A673 (cell line): ENCODE data around the gene SHISA9. TPM values are rescaled to one million over a fixed set of nuclear protein-coding genes. Genes with fewer than 3 reads are reported as not detected.

Experiments
- BruUV-seq: library from RNA; stranded (reverse); fragments of 400-500 nt; replicated peaks from 2 replicates; lab custom pipeline; 2021; lab: Mats Ljungman, UMichigan
- CTCF ChIA-PET: fragments of 300-600 bp; sonication (Branson Sonifier 250); formaldehyde crosslinking; loops from one replicate; lab custom pipeline; 2022; ENCODE audit warnings: antibody characterized with exemption; lab: Charles Lee
- POLR2A ChIA-PET: fragments of 300-600 bp; sonication (Branson Sonifier 250); formaldehyde crosslinking; loops from one replicate; lab custom pipeline; 2022; ENCODE audit warnings: antibody characterized with exemption; ENCODE audit not compliant: low non-redundant PET; lab: Charles Lee
- DNase-seq: peaks from one replicate; pipeline ENCODE4 v3.0.0-alpha.2; 2015; ENCODE audit warnings: low spot score
- H3K27ac ChIP-seq: fragments of 200-600 bp; sonication (generic); 2 replicates; pipeline ENCODE4 v1.5.1; 2016; ENCODE audit warnings: mixed run types, low read depth, mild to moderate bottlenecking, mixed read lengths, antibody characterized with exemption, low read length; ENCODE audit not compliant: poor library complexity, severe bottlenecking
- H3K27me3 ChIP-seq: fragments of 200-600 bp; sonication (generic); replicated peaks from 2 replicates; pipeline ENCODE4 v1.6.1; 2017; ENCODE audit warnings: mixed run types, low read depth, mild to moderate bottlenecking, mixed read lengths, antibody characterized with exemption, low read length; ENCODE audit not compliant: insufficient read depth, poor library complexity
- H3K36me3 ChIP-seq: fragments of 200-600 bp; sonication (generic); 2 replicates; pipeline ENCODE4 v1.6.1; 2016; ENCODE audit warnings: mixed run types, mild to moderate bottlenecking, mixed read lengths, antibody characterized with exemption, low read length; ENCODE audit not compliant: insufficient read depth, poor library complexity, severe bottlenecking
- H3K4me1 ChIP-seq: fragments of 200-600 bp; sonication (generic); 2 replicates; pipeline ENCODE4 v1.6.1; 2017; ENCODE audit warnings: mixed run types, mild to moderate bottlenecking, mixed read lengths, antibody characterized with exemption, low read length; ENCODE audit not compliant: insufficient read depth, poor library complexity, severe bottlenecking
- H3K4me3 ChIP-seq: fragments of 200-600 bp; sonication (generic); 2 replicates; pipeline ENCODE4 v1.5.1; 2016; ENCODE audit warnings: low read depth, mixed run types, mild to moderate bottlenecking, mixed read lengths, low read length; ENCODE audit not compliant: poor library complexity, severe bottlenecking
- H3K9me3 ChIP-seq: fragments of 200-600 bp; sonication (generic); 2 replicates; pipeline ENCODE4 v1.6.1; 2016; ENCODE audit warnings: mixed run types, low read depth, mild to moderate bottlenecking, mixed read lengths, antibody characterized with exemption, low read length; ENCODE audit not compliant: poor library complexity, severe bottlenecking
- EZH2 ChIP-seq: fragments of 200-600 bp; sonication (generic); IDR thresholded peaks from 2 replicates; pipeline ENCODE4 v1.6.1; 2017; ENCODE audit warnings: borderline replicate concordance, low read depth, mild to moderate bottlenecking, mixed read lengths, antibody characterized with exemption, low read length; ENCODE audit not compliant: poor library complexity, severe bottlenecking
- intact Hi-C: fragments of 100-400 bp; cut with micrococcal nuclease; formaldehyde crosslinking; loops from one replicate; pipeline ENCODE4 v1.10.0; 2022; ENCODE audit not compliant: unreplicated experiment
- total RNA-seq: library from RNA; stranded (reverse); gene quantifications from 2 replicates; pipeline ENCODE4 v1.2.3, GENCODE V29; 2021
- TF ChIP-seq, protein P1 (sequence below): fragments of 300-800, 200-600 bp; sonication (generic); conservative IDR thresholded peaks from 2 replicates; pipeline ENCODE4 v1.5.1; 2017; ENCODE audit warnings: low read depth, mild to moderate bottlenecking, antibody characterized with exemption, low read length, moderate library complexity, mixed read lengths

The SHISA9 gene
- total RNA-seq, 1 experiment from 2014 or later, result not detected

DNA sequence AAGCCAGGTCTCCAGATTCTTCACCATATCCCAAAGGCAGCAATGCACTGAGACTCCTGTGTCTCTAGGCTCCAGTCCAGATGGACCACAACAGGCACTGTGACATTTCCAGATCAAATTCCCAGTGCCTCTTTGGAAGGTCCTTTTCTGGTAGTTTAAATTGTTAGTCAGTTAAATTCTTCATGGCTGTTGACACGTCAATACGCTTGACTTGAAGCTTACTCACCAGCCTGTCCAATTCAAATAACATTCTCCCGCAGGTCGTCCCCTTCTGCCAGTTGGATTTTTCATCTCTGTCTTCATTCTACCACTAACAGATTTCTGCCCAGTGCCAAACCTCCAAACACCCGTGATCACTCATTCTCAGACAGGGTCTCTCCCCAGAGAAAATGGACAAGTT is 86.7 kb downstream of the SHISA9 start:
- peaks cover 14% of the 10 kb centered on the region for H3K9me3 ChIP-seq
- POLR2A ChIA-PET, result no interaction called here
- no peaks in the 10 kb centered on the region for H3K36me3 ChIP-seq
- no peak overlapping the region for H3K4me3 ChIP-seq
- DNase-seq, result no peak
- no peak overlapping the region for H3K27ac ChIP-seq
- intact Hi-C loops, result no loop called here
- no TSS peak for BruUV-seq
- no peaks in the 10 kb centered on the region for H3K4me1 ChIP-seq
- no peaks in the 10 kb centered on the region for H3K27me3 ChIP-seq
- no peak for TF ChIP-seq EZH2
- TF ChIP-seq, protein P1, sequence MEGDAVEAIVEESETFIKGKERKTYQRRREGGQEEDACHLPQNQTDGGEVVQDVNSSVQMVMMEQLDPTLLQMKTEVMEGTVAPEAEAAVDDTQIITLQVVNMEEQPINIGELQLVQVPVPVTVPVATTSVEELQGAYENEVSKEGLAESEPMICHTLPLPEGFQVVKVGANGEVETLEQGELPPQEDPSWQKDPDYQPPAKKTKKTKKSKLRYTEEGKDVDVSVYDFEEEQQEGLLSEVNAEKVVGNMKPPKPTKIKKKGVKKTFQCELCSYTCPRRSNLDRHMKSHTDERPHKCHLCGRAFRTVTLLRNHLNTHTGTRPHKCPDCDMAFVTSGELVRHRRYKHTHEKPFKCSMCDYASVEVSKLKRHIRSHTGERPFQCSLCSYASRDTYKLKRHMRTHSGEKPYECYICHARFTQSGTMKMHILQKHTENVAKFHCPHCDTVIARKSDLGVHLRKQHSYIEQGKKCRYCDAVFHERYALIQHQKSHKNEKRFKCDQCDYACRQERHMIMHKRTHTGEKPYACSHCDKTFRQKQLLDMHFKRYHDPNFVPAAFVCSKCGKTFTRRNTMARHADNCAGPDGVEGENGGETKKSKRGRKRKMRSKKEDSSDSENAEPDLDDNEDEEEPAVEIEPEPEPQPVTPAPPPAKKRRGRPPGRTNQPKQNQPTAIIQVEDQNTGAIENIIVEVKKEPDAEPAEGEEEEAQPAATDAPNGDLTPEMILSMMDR, result no peak
- CTCF ChIA-PET, result no interaction called here

DNA sequence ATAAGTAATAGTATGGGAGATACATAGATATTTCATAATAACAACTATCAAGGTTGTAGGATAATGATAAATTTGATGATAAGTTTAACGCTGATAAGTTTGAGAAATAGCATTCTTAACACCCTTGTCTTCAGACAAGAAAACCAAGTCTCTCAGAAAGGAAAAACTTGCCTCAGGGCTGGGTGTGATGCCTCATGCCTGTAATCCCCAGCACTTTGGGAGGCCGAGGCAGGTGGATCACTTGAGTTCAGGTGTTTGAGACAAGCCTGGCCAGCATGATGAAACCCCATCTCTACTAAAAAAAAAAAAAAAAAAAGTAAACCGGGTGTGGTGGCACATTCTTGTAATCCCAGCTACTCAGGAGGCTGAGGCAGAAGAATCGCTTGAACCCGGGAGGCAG is 90.7 kb downstream of the SHISA9 start:
- POLR2A ChIA-PET, result no interaction called here
- no peaks in the 10 kb centered on the region for H3K4me1 ChIP-seq
- no peaks in the 10 kb centered on the region for H3K36me3 ChIP-seq
- H3K9me3 ChIP-seq, result peaks cover 7% of the 10 kb centered on the region
- intact Hi-C loops, result no loop called here
- BruUV-seq, result no TSS peak
- TF ChIP-seq, protein P1, result no peak
- TF ChIP-seq EZH2, result no peak
- no peak overlapping the region for H3K4me3 ChIP-seq
- H3K27me3 ChIP-seq, result no peaks in the 10 kb centered on the region
- no peak overlapping the region for H3K27ac ChIP-seq
- CTCF ChIA-PET, result no interaction called here
- no peak for DNase-seq

DNA sequence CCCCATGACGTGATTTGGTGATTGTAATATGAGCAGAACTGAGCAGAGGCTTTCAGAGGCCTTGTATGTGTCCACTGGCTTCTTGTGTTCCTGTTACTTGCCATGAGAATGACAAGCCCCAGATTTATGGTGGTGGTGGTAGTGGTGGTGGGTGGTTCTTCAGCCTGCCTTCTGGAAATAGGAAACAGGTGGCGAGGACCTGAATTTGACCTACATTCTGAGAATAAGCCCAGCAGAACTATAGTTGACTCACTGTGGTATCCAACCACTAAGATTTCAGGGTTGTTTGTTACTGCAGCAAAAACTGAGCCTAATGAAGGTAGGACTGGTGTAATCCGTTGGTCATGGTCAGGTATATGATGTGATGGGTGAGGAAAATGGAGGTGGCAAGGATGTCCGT is 93.0 kb downstream of the SHISA9 start:
- H3K4me3 ChIP-seq, result no peak overlapping the region
- CTCF ChIA-PET, result no interaction called here

More for the DNA sequence above, 93.0 kb downstream of the SHISA9 start:
- no peak overlapping the region for H3K27ac ChIP-seq
- no peaks in the 10 kb centered on the region for H3K27me3 ChIP-seq
- no TSS peak for BruUV-seq
- POLR2A ChIA-PET, result no interaction called here
- no peaks in the 10 kb centered on the region for H3K36me3 ChIP-seq
- peaks cover 7% of the 10 kb centered on the region for H3K9me3 ChIP-seq
- H3K4me1 ChIP-seq, result no peaks in the 10 kb centered on the region
- intact Hi-C loops, result no loop called here
- DNase-seq, result no peak
- TF ChIP-seq EZH2, result no peak
- TF ChIP-seq, protein P1, result no peak
